Ovary (tissue), 9 donors: ENCODE data around the gene MB. TPM values are rescaled to one million over a fixed set of nuclear protein-coding genes. Genes with fewer than 3 reads are reported as not detected.

ENCODE experiments used
- DNase-seq, 5 donors: peaks; one replicate each; pipeline ENCODE4 v3.0.0-alpha.2; 2019 to 2020
- H3K27ac ChIP-seq, 2 donors: fragments of 200-600 bp; one replicate each; pipeline versions ENCODE4 v1.5.1 to v1.8.0; 2019 to 2022
- H3K27me3 ChIP-seq: fragments of 200-600 bp; one replicate; pipeline ENCODE4 v1.8.0; 2022
- H3K36me3 ChIP-seq: fragments of 200-600 bp; sonication (generic); one replicate; pipeline ENCODE4 v1.5.1; 2019
- H3K4me1 ChIP-seq: one replicate; pipeline ENCODE4 v1.8.1; 2013; ENCODE audit warnings: mild to moderate bottlenecking, moderate library complexity; ENCODE audit not compliant: insufficient read depth
- H3K4me3 ChIP-seq: fragments of 200-600 bp; sonication (generic); one replicate; pipeline ENCODE4 v1.5.1; 2017
- H3K9me3 ChIP-seq, 2 donors: fragments of 200-600 bp in 1 of 2; sonication (generic) in 1 of 2; one replicate each; pipeline versions ENCODE4 v1.5.1 to v1.8.1; 2013 to 2019; ENCODE audit warnings: mild to moderate bottlenecking in 1 of 2, moderate library complexity in 1 of 2
- CTCF ChIP-seq, 3 donors: fragments of 450-650 bp in 2 of 3; fragments of 200-600 bp in 1 of 3; IDR thresholded peaks; one replicate each; pipeline versions ENCODE4 v1.5.1 to v1.8.0; 2016 to 2022; ENCODE audit warnings: antibody characterized with exemption in 3 of 3, mild to moderate bottlenecking in 1 of 3
- EP300 ChIP-seq: sonication (generic); formaldehyde crosslinking; IDR thresholded peaks from one replicate; pipeline ENCODE4 v1.6.1; 2017; ENCODE audit warnings: antibody characterized with exemption
- POLR2A ChIP-seq: fragments of 450-650 bp; IDR thresholded peaks from one replicate; pipeline ENCODE4 v1.6.1; 2017; ENCODE audit warnings: antibody characterized with exemption, mild to moderate bottlenecking, moderate library complexity
- WGBS, 3 donors: extraction: QIAGEN DNeasy Blood & Tissue Kit in 1 of 3; methylation state at CpG; one replicate each; pipeline versions ENCODE4 v1.1.5 to v1.1.7; 2013 to 2017; 5-methylcytosine and 5-hydroxymethylcytosine counted together
- intact Hi-C, 4 donors: fragments of 100-400 bp; cut with DNase I; formaldehyde crosslinking; loops; one replicate each; pipeline versions ENCODE4 v1.11.0 to v1.15.1; 2022 to 2023
- polyA plus RNA-seq, 2 donors: library from polyadenylated mRNA; stranded (reverse); fragments of 200-250 nt in 1 of 2; fragments of 350-450 nt in 1 of 2; fragmentation: Illumina TruSeq in 1 of 2; extraction: RNeasy Lipid Tissue Mini Kit (QIAGEN cat#74804) in 1 of 2; gene quantifications; one replicate each; pipeline ENCODE4 v1.2.3, GENCODE V29; 2013 to 2014
- total RNA-seq, 7 donors: library from RNA; depleted of rRNA in 2 of 7; stranded (reverse); fragments of >200 nt in 2 of 7; fragmentation: NEBNext Ultra II Directional in 3 of 7; extraction: Animal tissue kit (Norgen Biotek cat#: 25700) in 3 of 7; gene quantifications; one replicate each; pipeline versions ENCODE4 v1.1.0 to v1.2.4, GENCODE V29; 2016 to 2023
- donor health status: DM: no; HTN: no; CAD: no; lungs with moderate emphysema.
- donor health status: DM: no; HTN: no; CAD: no.
- donor health status: Bipolar disorder and iron deficiency.
- donor health status: DM: yes; HTN: yes; CAD: no.
- donor health status: DM: no; HTN: no; CAD: no.
- donor health status: DM: yes; HTN: yes; CAD: no.

MB gene
- total and polyA plus RNA-seq, 9 donors: 1.3 to 3.0 (median 1.9) TPM; not detected in 3

DNA sequence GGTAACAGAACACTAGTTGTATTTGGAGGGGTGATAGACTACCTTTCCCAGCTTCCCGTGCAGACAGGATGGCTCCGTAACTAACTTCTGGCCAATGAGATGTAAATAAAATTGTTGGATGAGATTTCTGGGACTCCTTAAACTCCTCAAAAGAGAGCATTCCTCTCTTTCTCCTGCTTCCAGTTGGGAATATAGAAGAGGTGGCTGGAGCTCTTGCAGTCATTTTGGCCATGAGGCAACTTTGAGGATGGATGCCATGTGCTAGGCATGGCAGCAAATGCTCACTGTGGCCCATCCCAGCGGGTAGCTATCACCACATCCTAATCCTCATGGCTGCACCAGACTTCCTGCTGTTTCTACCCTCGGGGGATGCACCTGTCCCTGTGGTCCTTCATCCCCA, 7.4 kb downstream of the MB start:
- Histone ChIP-seq H3K9me3 (no peaks in the 10 kb centered on the region), H3K4me1 (peaks cover 9% of the 10 kb centered on the region), H3K27me3 (no peaks in the 10 kb centered on the region), H3K4me3 (no peak overlapping the region), H3K27ac (no peak overlapping the region), H3K36me3 (no peaks in the 10 kb centered on the region)
- no peak for DNase-seq
- 82 to 89% (median 87%) methylated on average over 4 of the region's 4 CpGs for WGBS, 3 donors
- TF ChIP-seq EP300 (no peak), CTCF (IDR thresholded peaks at IDR 0.05) (no peak), POLR2A (no peak)
- intact Hi-C loops: loop anchor here in 1 of 4 donors (10.0 kb wide), 1 partner anchor 175 kb away; no protein-coding TSS in a partner anchor

DNA sequence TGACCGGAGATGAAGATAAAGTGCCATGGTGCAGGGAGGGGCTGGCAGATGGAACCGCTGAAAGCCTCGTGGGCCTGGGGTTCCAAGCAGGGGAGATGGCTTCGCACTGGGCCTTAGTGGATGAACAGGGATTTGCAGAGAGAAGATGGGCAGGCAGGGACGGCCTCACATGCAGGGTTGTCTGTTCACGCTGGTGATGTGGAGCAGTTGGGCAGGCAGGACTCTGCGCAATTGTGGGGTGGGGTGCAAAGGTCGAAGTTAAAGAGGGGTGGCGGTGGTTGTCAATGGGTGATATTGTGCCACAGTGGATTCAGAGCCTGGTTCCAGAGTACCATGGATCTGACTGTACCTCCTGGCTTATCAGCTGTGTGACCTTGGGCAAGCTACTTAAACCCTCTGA, 7.9 kb downstream of the MB start:
- Histone ChIP-seq H3K4me3 (no peak overlapping the region), H3K27ac (no peak overlapping the region), H3K9me3 (no peaks in the 10 kb centered on the region), H3K27me3 (no peaks in the 10 kb centered on the region), H3K4me1 (peaks cover 9% of the 10 kb centered on the region), H3K36me3 (no peaks in the 10 kb centered on the region)
- TF ChIP-seq POLR2A: no peak
- TF ChIP-seq EP300: no peak
- no peak for TF ChIP-seq CTCF (IDR thresholded peaks at IDR 0.05)
- DNase-seq: no peak
- 89 to 94% (median 93%) methylated on average over 9 of the region's 9 CpGs for WGBS, 3 donors
- intact Hi-C loops: no loop called here

GRCh38 chr22:35608088-35608487, 9.0 kb downstream of the MB start:
- Histone ChIP-seq H3K27ac (no peak overlapping the region), H3K9me3 (no peaks in the 10 kb centered on the region), H3K4me3 (no peak overlapping the region), H3K36me3 (no peaks in the 10 kb centered on the region), H3K27me3 (no peaks in the 10 kb centered on the region), H3K4me1 (peaks cover 9% of the 10 kb centered on the region)
- TF ChIP-seq EP300: no peak
- no peak for TF ChIP-seq POLR2A
- no peak for TF ChIP-seq CTCF (IDR thresholded peaks at IDR 0.05)
- WGBS, 3 donors: 86 to 87% (median 87%) methylated on average over 11 of the region's 11 CpGs
- DNase-seq: no peak
- intact Hi-C loops: no loop called here

GRCh38 chr22:35606916-35607315, 10.2 kb downstream of the MB start:
- Histone ChIP-seq H3K4me3 (no peak overlapping the region), H3K4me1 (peaks cover 9% of the 10 kb centered on the region), H3K27ac (no peak overlapping the region), H3K27me3 (no peaks in the 10 kb centered on the region), H3K9me3 (no peaks in the 10 kb centered on the region), H3K36me3 (no peaks in the 10 kb centered on the region)
- intact Hi-C loops: no loop called here
- DNase-seq: no peak
- 88 to 95% (median 91%) methylated on average over 8 of the region's 8 CpGs for WGBS, 3 donors
- no peak for TF ChIP-seq CTCF (IDR thresholded peaks at IDR 0.05)
- no peak for TF ChIP-seq EP300
- no peak for TF ChIP-seq POLR2A
